Measurements from ENCODE around the gene MYOC.
"Not testable (repeated sequence)": the region's sequence is repeated elsewhere in the genome, so short reads cannot be mapped to it uniquely, and the experiment has no call there.

MYOC gene

GRCh38 chr1:171652234-171652822 lies at the start of gene MYOC:
Gene MYOC (minus strand): TSS chr1:171652688. CDS start chr1:171652611, 77 bp downstream.
- DNase-seq, result no peak

GRCh38 chr1:171699531-171699930 lies 47.0 kb upstream of the MYOC start:
- DNase-seq, result no peak

- DNase-seq, result not testable (repeated sequence)
These were observed 43.3 kb upstream of the MYOC start for GRCh38 chr1:171695772-171696171.

- DNase-seq, result not testable (repeated sequence)
These were observed 41.1 kb upstream of the MYOC start for GRCh38 chr1:171693541-171693940.

GRCh38 chr1:171683870-171684269 lies 31.4 kb upstream of the MYOC start:
- no peak for DNase-seq

GRCh38 chr1:171680339-171680738 lies 27.9 kb upstream of the MYOC start:
- no peak for DNase-seq

- no peak for DNase-seq
These were observed 24.3 kb upstream of the MYOC start for GRCh38 chr1:171676823-171677222.

- no peak for DNase-seq
These were observed 22.2 kb upstream of the MYOC start for GRCh38 chr1:171674431-171675405.

GRCh38 chr1:171670739-171671138 lies 18.3 kb upstream of the MYOC start:
- DNase-seq, result no peak

- no peak for DNase-seq
These were observed 15.9 kb upstream of the MYOC start for GRCh38 chr1:171668372-171668771.

GRCh38 chr1:171666114-171666769 lies 13.8 kb upstream of the MYOC start:
- no peak for DNase-seq

GRCh38 chr1:171664976-171665375 lies 12.5 kb upstream of the MYOC start:
- DNase-seq, result no peak

GRCh38 chr1:171663854-171664575 lies 11.5 kb upstream of the MYOC start:
- no peak for DNase-seq

- DNase-seq, result no peak
These were observed 10.8 kb upstream of the MYOC start for GRCh38 chr1:171663036-171663853.

GRCh38 chr1:171661076-171661650 lies 8.7 kb upstream of the MYOC start:
- no peak for DNase-seq

- DNase-seq, result not testable (repeated sequence)
These were observed 3.7 kb upstream of the MYOC start for GRCh38 chr1:171656206-171656605.

GRCh38 chr1:171655746-171656116 lies 3.2 kb upstream of the MYOC start:
- DNase-seq, result no peak

GRCh38 chr1:171654942-171655745 lies 2.7 kb upstream of the MYOC start:
- DNase-seq, result peak in 5 of 6 experiments; percentile 4 to 49 (median 38)

GRCh38 chr1:171654201-171654941 lies 1.9 kb upstream of the MYOC start:
- DNase-seq, result no peak

GRCh38 chr1:171653796-171654195 lies 1.3 kb upstream of the MYOC start:
- no peak for DNase-seq

Data from stimulated activated naive CD4-positive, alpha-beta T cell (primary cell).